HL-60 (cell line): ENCODE measurements around the gene AGBL4.

ENCODE experiments used
- REST ChIP-seq: IDR thresholded peaks from 2 replicates; pipeline ENCODE4 v1.6.1; 2012; ENCODE audit warnings: low read depth; ENCODE audit not compliant: insufficient replicate concordance
- TF ChIP-seq, protein P1 (sequence below): IDR thresholded peaks from one replicate; pipeline ENCODE4 v1.5.1; 2011; ENCODE audit warnings: low read length, control low read depth, inconsistent platforms; ENCODE audit not compliant: insufficient read depth

DNA sequence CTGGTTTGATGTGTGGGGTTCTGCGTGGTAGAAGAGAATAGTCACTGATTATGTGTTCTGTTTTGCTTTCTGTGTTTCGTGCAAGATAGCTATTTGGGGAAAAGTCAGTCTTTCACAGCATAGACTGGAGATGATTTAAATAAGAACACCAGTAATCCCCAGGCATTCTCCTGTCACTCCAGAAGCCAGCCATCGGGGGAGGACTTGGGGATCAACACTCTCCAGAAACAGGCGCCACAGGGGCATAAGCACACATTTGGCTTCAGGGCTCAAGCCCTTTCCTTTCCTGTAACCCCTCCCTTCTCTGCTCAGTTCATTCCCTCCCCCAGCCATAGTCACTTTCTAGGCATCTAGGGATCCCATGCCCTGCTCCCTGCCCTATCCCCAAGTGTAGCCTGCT is 1149.8 kb downstream of the AGBL4 start:
- TF ChIP-seq, protein P1, sequence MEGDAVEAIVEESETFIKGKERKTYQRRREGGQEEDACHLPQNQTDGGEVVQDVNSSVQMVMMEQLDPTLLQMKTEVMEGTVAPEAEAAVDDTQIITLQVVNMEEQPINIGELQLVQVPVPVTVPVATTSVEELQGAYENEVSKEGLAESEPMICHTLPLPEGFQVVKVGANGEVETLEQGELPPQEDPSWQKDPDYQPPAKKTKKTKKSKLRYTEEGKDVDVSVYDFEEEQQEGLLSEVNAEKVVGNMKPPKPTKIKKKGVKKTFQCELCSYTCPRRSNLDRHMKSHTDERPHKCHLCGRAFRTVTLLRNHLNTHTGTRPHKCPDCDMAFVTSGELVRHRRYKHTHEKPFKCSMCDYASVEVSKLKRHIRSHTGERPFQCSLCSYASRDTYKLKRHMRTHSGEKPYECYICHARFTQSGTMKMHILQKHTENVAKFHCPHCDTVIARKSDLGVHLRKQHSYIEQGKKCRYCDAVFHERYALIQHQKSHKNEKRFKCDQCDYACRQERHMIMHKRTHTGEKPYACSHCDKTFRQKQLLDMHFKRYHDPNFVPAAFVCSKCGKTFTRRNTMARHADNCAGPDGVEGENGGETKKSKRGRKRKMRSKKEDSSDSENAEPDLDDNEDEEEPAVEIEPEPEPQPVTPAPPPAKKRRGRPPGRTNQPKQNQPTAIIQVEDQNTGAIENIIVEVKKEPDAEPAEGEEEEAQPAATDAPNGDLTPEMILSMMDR: no peak
- TF ChIP-seq REST: no peak
